Measurements from ENCODE around the gene GPR37L1.
"Not testable (repeated sequence)": the region's sequence is repeated elsewhere in the genome, so short reads cannot be mapped to it uniquely, and the experiment has no call there.

Gene GPR37L1

GRCh38 chr1:202158810-202159533 is 36.3 kb downstream of the GPR37L1 start:
- DNase-seq = no peak

GRCh38 chr1:202159534-202160371 is 37.0 kb downstream of the GPR37L1 start:
- no peak for DNase-seq

- no peak for DNase-seq
These were observed 37.7 kb downstream of the GPR37L1 start, which contains the start of gene PTPN7 for GRCh38 chr1:202160377-202160940. Gene PTPN7 (minus strand): TSS chr1:202160602. CDS start chr1:202159402, 1,200 bp downstream.

GRCh38 chr1:202161151-202162046 is 38.7 kb downstream of the GPR37L1 start:
- DNase-seq = no peak

- DNase-seq = no peak
These were observed 39.3 kb downstream of the GPR37L1 start for GRCh38 chr1:202162047-202162417.

GRCh38 chr1:202162418-202163280 is 39.9 kb downstream of the GPR37L1 start:
- no peak for DNase-seq

GRCh38 chr1:202163281-202164270 is 40.9 kb downstream of the GPR37L1 start:
- DNase-seq = no peak

- DNase-seq = no peak
These were observed 41.7 kb downstream of the GPR37L1 start for GRCh38 chr1:202164271-202165037.

- no peak for DNase-seq
These were observed 42.7 kb downstream of the GPR37L1 start for GRCh38 chr1:202165267-202165941.

- no peak for DNase-seq
These were observed 43.5 kb downstream of the GPR37L1 start for GRCh38 chr1:202165942-202166843.

- not testable (repeated sequence) for DNase-seq
These were observed 44.3 kb downstream of the GPR37L1 start for GRCh38 chr1:202167054-202167453.

- no peak for DNase-seq
These were observed 45.1 kb downstream of the GPR37L1 start for GRCh38 chr1:202167708-202168415.

- no peak for DNase-seq
These were observed 46.1 kb downstream of the GPR37L1 start for GRCh38 chr1:202168861-202169260.

GRCh38 chr1:202170726-202171125 is 48.0 kb downstream of the GPR37L1 start:
- DNase-seq = no peak

- no peak for DNase-seq
These were observed 48.7 kb downstream of the GPR37L1 start for GRCh38 chr1:202171292-202172014.

- no peak for DNase-seq
These were observed 49.3 kb downstream of the GPR37L1 start for GRCh38 chr1:202172015-202172355.

GRCh38 chr1:202173993-202174392 is 51.3 kb downstream of the GPR37L1 start:
- DNase-seq = no peak
